ENCODE data around the gene SRRM1.

- no peak for TF ChIP-seq POLR2A (IDR thresholded peaks at IDR 0.05; ENCODE audit: low read depth)
- no peak for TF ChIP-seq CTCF (IDR thresholded peaks at IDR 0.05)
These were observed 64.6 kb downstream of the SRRM1 start for GRCh38 chr1:24707687-24708086.

Measured in esophagus muscularis mucosa (tissue), 3 donors.